Skeletal muscle cell (primary cell): ENCODE data around the gene MAML3.

ENCODE experiments used
- DNase-seq: peaks from one replicate; pipeline ENCODE4 v3.0.0-alpha.2; 2010; ENCODE audit warnings: low read depth
- H3K4me3 ChIP-seq: 2 replicates; pipeline ENCODE4 v1.5.1; 2011; ENCODE audit warnings: low read depth, mild to moderate bottlenecking, control low read depth, low read length, moderate library complexity

MAML3 gene

GRCh38 chr4:140089216-140089615, 64.8 kb downstream of the MAML3 start:
- no peak for DNase-seq
- H3K4me3 ChIP-seq, result no peak overlapping the region

GRCh38 chr4:140088323-140088967, 65.5 kb downstream of the MAML3 start:
- H3K4me3 ChIP-seq, result no peak overlapping the region
- no peak for DNase-seq

GRCh38 chr4:140085881-140086280, 68.1 kb downstream of the MAML3 start:
- no peak overlapping the region for H3K4me3 ChIP-seq
- no peak for DNase-seq

- no peak for DNase-seq
- no peak overlapping the region for H3K4me3 ChIP-seq
Observed at GRCh38 chr4:140085062-140085622, 68.8 kb downstream of the MAML3 start.

- DNase-seq, result no peak
- H3K4me3 ChIP-seq, result no peak overlapping the region
Observed at GRCh38 chr4:140084385-140084784, 69.6 kb downstream of the MAML3 start.

- DNase-seq, result no peak
- H3K4me3 ChIP-seq, result no peak overlapping the region
Observed at GRCh38 chr4:140082391-140082755, 71.6 kb downstream of the MAML3 start.

- H3K4me3 ChIP-seq, result no peak overlapping the region
- DNase-seq, result no peak
Observed at GRCh38 chr4:140081641-140082390, 72.2 kb downstream of the MAML3 start.

- no peak for DNase-seq
- H3K4me3 ChIP-seq, result no peak overlapping the region
Observed at GRCh38 chr4:140080883-140081282, 73.1 kb downstream of the MAML3 start.

GRCh38 chr4:140078366-140078765, 75.6 kb downstream of the MAML3 start:
- peak; percentile 78 for DNase-seq
- H3K4me3 ChIP-seq, result no peak overlapping the region

GRCh38 chr4:140076307-140076706, 77.7 kb downstream of the MAML3 start:
- no peak for DNase-seq
- H3K4me3 ChIP-seq, result no peak overlapping the region

GRCh38 chr4:140071806-140072205, 82.2 kb downstream of the MAML3 start:
- DNase-seq, result peak; percentile 98
- no peak overlapping the region for H3K4me3 ChIP-seq

GRCh38 chr4:140070973-140071372, 83.0 kb downstream of the MAML3 start:
- no peak for DNase-seq
- H3K4me3 ChIP-seq, result no peak overlapping the region

- no peak overlapping the region for H3K4me3 ChIP-seq
- DNase-seq, result no peak
Observed at GRCh38 chr4:140070366-140070765, 83.6 kb downstream of the MAML3 start.

- DNase-seq, result no peak
- H3K4me3 ChIP-seq, result no peak overlapping the region
Observed at GRCh38 chr4:140069066-140069465, 84.9 kb downstream of the MAML3 start.

- no peak for DNase-seq
Observed at GRCh38 chr4:140068271-140068670, 85.7 kb downstream of the MAML3 start.

GRCh38 chr4:140066031-140066930, 87.7 kb downstream of the MAML3 start:
- DNase-seq, result no peak

More at GRCh38 chr4:140068271-140068670, 85.7 kb downstream of the MAML3 start:
- H3K4me3 ChIP-seq, result no peak overlapping the region

GRCh38 chr4:140065393-140065792, 88.6 kb downstream of the MAML3 start:
- DNase-seq, result no peak
- H3K4me3 ChIP-seq, result no peak overlapping the region

More at GRCh38 chr4:140066031-140066930, 87.7 kb downstream of the MAML3 start:
- H3K4me3 ChIP-seq, result no peak overlapping the region

GRCh38 chr4:140061659-140062289, 92.2 kb downstream of the MAML3 start:
- DNase-seq, result no peak
- H3K4me3 ChIP-seq, result no peak overlapping the region

GRCh38 chr4:140061194-140061593, 92.8 kb downstream of the MAML3 start:
- no peak for DNase-seq

More at GRCh38 chr4:140061194-140061593, 92.8 kb downstream of the MAML3 start:
- H3K4me3 ChIP-seq, result no peak overlapping the region
